PFSK-1 (cell line): ENCODE data around the gene PPP2R5B.

Experiments used
- POLR2AphosphoS5 ChIP-seq: IDR thresholded peaks from 2 replicates; pipeline ENCODE4 v1.6.1; 2012; ENCODE audit warnings: low read depth, mild to moderate bottlenecking, control low read depth, low read length, moderate library complexity
- SIN3A ChIP-seq: IDR thresholded peaks from 2 replicates; pipeline ENCODE4 v1.6.1; 2012; ENCODE audit warnings: mild to moderate bottlenecking, low read length, moderate library complexity, borderline replicate concordance; ENCODE audit not compliant: insufficient read depth
- TAF1 ChIP-seq: IDR thresholded peaks from 2 replicates; pipeline ENCODE4 v1.6.1; 2012; ENCODE audit warnings: low read length, control low read depth, borderline replicate concordance; ENCODE audit not compliant: insufficient read depth

DNA sequence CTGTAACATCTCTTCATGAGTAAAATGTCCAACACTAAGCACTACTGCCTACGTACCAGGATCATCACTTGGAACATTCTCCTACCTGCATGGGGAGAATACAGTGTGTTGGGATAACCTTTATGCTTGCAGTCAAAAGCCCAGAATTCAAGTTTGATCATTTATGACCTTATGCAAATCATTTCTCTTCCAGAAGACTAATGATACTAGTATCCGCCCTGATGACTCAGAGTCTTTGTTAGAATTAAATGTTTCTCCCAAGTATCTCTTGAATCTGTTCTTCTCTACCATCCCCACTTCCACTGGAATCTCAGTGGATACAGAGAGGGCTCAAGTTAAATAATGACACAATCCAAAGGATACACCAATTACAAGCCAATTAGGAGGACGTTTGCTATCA, 35.0 kb downstream of the PPP2R5B start:
- TF ChIP-seq POLR2AphosphoS5, result no peak
- TF ChIP-seq TAF1, result no peak
- TF ChIP-seq SIN3A, result no peak
